Large intestine (tissue), 3 donors: ENCODE results near the gene SVIP. TPM values are rescaled to one million over a fixed set of nuclear protein-coding genes. Genes with fewer than 3 reads are reported as not detected.

Experiments used
- DNase-seq, 2 donors: peaks; one replicate each; pipeline versions ENCODE4 v3.0.0 to v3.0.0-alpha.2; 2013
- H3K27ac ChIP-seq: one replicate; pipeline ENCODE4 v1.5.1; 2013; ENCODE audit warnings: low read length
- H3K27me3 ChIP-seq: 2 replicates; pipeline ENCODE4 v1.6.1; 2013; ENCODE audit warnings: low read length; ENCODE audit not compliant: control insufficient read depth, insufficient read depth
- H3K36me3 ChIP-seq: 2 replicates; pipeline ENCODE4 v1.6.1; 2013; ENCODE audit warnings: low read length; ENCODE audit not compliant: control insufficient read depth, insufficient read depth
- H3K4me1 ChIP-seq: one replicate; pipeline ENCODE4 v1.6.1; 2013; ENCODE audit warnings: low read length; ENCODE audit not compliant: control insufficient read depth, insufficient read depth
- H3K4me3 ChIP-seq: one replicate; pipeline ENCODE4 v1.5.1; 2013; ENCODE audit warnings: low read length
- H3K9me3 ChIP-seq: one replicate; pipeline ENCODE4 v1.6.1; 2013; ENCODE audit warnings: mild to moderate bottlenecking, low read depth, low read length, moderate library complexity; ENCODE audit not compliant: control insufficient read depth
- WGBS: methylation state at CpG from one replicate; pipeline ENCODE4 v1.1.5; 2013; ENCODE audit warnings: low lambda C conversion rate; ENCODE audit not compliant: insufficient coverage; 5-methylcytosine and 5-hydroxymethylcytosine counted together
- polyA plus RNA-seq: library from polyadenylated mRNA; unstranded; fragments of 120-200 nt; gene quantifications from one replicate; pipeline ENCODE4 v1.2.1, GENCODE V29; 2013

Gene SVIP
- polyA plus RNA-seq, 1 donor: 28.7 TPM

- no peaks in the 10 kb centered on the region for H3K9me3 ChIP-seq
- no peak overlapping the region for H3K4me3 ChIP-seq
- DNase-seq: no peak
- no peaks in the 10 kb centered on the region for H3K27me3 ChIP-seq
- WGBS: 100% methylated on average over 1 of the region's 5 CpGs
- H3K27ac ChIP-seq: no peak overlapping the region
- no peaks in the 10 kb centered on the region for H3K36me3 ChIP-seq
- H3K4me1 ChIP-seq: no peaks in the 10 kb centered on the region
Observed at GRCh38 chr11:22775248-22775647, 54.4 kb downstream of the SVIP start.

GRCh38 chr11:22774716-22775115 is 54.9 kb downstream of the SVIP start:
- Histone ChIP-seq H3K27ac (no peak overlapping the region), H3K27me3 (no peaks in the 10 kb centered on the region), H3K9me3 (no peaks in the 10 kb centered on the region), H3K36me3 (no peaks in the 10 kb centered on the region), H3K4me1 (no peaks in the 10 kb centered on the region), H3K4me3 (no peak overlapping the region)
- DNase-seq: no peak
- WGBS: 92% methylated on average over 2 of the region's 2 CpGs

GRCh38 chr11:22769081-22769480 is 60.5 kb downstream of the SVIP start:
- H3K36me3 ChIP-seq: no peaks in the 10 kb centered on the region
- H3K27me3 ChIP-seq: no peaks in the 10 kb centered on the region
- no CpG with 5 or more reads among the region's 1 CpG for WGBS
- no peaks in the 10 kb centered on the region for H3K9me3 ChIP-seq
- no peak overlapping the region for H3K27ac ChIP-seq
- DNase-seq: no peak
- H3K4me3 ChIP-seq: no peak overlapping the region
- H3K4me1 ChIP-seq: no peaks in the 10 kb centered on the region

Other genes with a start within 250 kb of the SVIP start
- 16.5 TPM for gene FANCF, start 204.0 kb downstream of the SVIP start, polyA plus RNA-seq
- 5.8 TPM for gene GAS2, start 163.2 kb downstream of the SVIP start, polyA plus RNA-seq
- gene CCDC179, start 30.7 kb upstream of the SVIP start, polyA plus RNA-seq: not detected